Trophoblast cell (in vitro differentiated cells and primary cell): ENCODE results near the gene PHLPP1.

Source experiments
- DNase-seq, 2 donors: peaks; one replicate each; pipeline ENCODE4 v3.0.0-alpha.2; 2016
- H2AFZ ChIP-seq: 2 replicates; pipeline ENCODE4 v1.6.1; 2013; ENCODE audit warnings: low read length, moderate library complexity, mild to moderate bottlenecking; ENCODE audit not compliant: insufficient read depth, poor library complexity
- H2AK5ac ChIP-seq: 2 replicates; pipeline ENCODE4 v1.6.1; 2013; ENCODE audit warnings: mild to moderate bottlenecking, low read length
- H2BK120ac ChIP-seq: 2 replicates; pipeline ENCODE4 v1.6.1; 2013; ENCODE audit warnings: low read length, mild to moderate bottlenecking, moderate library complexity; ENCODE audit not compliant: insufficient read depth, poor library complexity
- H2BK12ac ChIP-seq: 2 replicates; pipeline ENCODE4 v1.6.1; 2013; ENCODE audit warnings: mild to moderate bottlenecking, low read length, moderate library complexity
- H2BK5ac ChIP-seq: 2 replicates; pipeline ENCODE4 v1.6.1; 2013; ENCODE audit warnings: low read length, low read depth, moderate library complexity, mild to moderate bottlenecking; ENCODE audit not compliant: poor library complexity
- H3K14ac ChIP-seq: 2 replicates; pipeline ENCODE4 v1.6.1; 2013; ENCODE audit warnings: mild to moderate bottlenecking, low read length
- H3K18ac ChIP-seq: 2 replicates; pipeline ENCODE4 v1.6.1; 2013; ENCODE audit warnings: mild to moderate bottlenecking, low read length
- H3K23ac ChIP-seq: 2 replicates; pipeline ENCODE4 v1.6.1; 2013; ENCODE audit warnings: low read length
- H3K27ac ChIP-seq: 2 replicates; pipeline ENCODE4 v1.5.1; 2013; ENCODE audit warnings: low read depth, mild to moderate bottlenecking, inconsistent platforms, low read length, moderate library complexity
- H3K27me3 ChIP-seq: 2 replicates; pipeline ENCODE4 v1.6.1; 2013; ENCODE audit warnings: inconsistent platforms, mild to moderate bottlenecking, low read length, moderate library complexity; ENCODE audit not compliant: insufficient read depth
- H3K36me3 ChIP-seq, 2 experiments: 1 replicate in 1 of 2; 2 replicates in 1 of 2; pipeline ENCODE4 v1.6.1; 2013; ENCODE audit warnings: low read length in 2 of 2, mild to moderate bottlenecking in 2 of 2, moderate library complexity in 1 of 2; ENCODE audit not compliant: insufficient read depth in 2 of 2, control insufficient read depth in 1 of 2
- H3K4ac ChIP-seq: 2 replicates; pipeline ENCODE4 v1.6.1; 2013; ENCODE audit warnings: low read depth, mild to moderate bottlenecking, low read length, moderate library complexity
- H3K4me1 ChIP-seq, 2 experiments: 1 replicate in 1 of 2; 2 replicates in 1 of 2; pipeline ENCODE4 v1.6.1; 2013; ENCODE audit warnings: low read length in 2 of 2, mild to moderate bottlenecking in 2 of 2, moderate library complexity in 1 of 2; ENCODE audit not compliant: insufficient read depth in 2 of 2, control insufficient read depth in 1 of 2
- H3K4me2 ChIP-seq: 2 replicates; pipeline ENCODE4 v1.6.1; 2013; ENCODE audit warnings: inconsistent platforms, mild to moderate bottlenecking, low read length, moderate library complexity
- H3K4me3 ChIP-seq: 2 replicates; pipeline ENCODE4 v1.5.1; 2013; ENCODE audit warnings: mild to moderate bottlenecking, low read depth, low read length, inconsistent platforms
- H3K79me1 ChIP-seq: one replicate; pipeline ENCODE4 v1.6.1; 2013; ENCODE audit warnings: low read length
- H3K79me2 ChIP-seq: 2 replicates; pipeline ENCODE4 v1.6.1; 2013; ENCODE audit warnings: low read length, mild to moderate bottlenecking; ENCODE audit not compliant: control insufficient read depth, insufficient read depth, poor library complexity
- H3K9ac ChIP-seq: 2 replicates; pipeline ENCODE4 v1.6.1; 2013; ENCODE audit warnings: mild to moderate bottlenecking, low read length
- H3K9me3 ChIP-seq: 2 replicates; pipeline ENCODE4 v1.6.1; 2013; ENCODE audit warnings: low read depth, mild to moderate bottlenecking, control low read depth, inconsistent platforms, low read length; ENCODE audit not compliant: insufficient read depth
- H4K12ac ChIP-seq: 2 replicates; pipeline ENCODE4 v1.6.1; 2013; ENCODE audit warnings: low read depth, mild to moderate bottlenecking, low read length, moderate library complexity
- H4K8ac ChIP-seq: 2 replicates; pipeline ENCODE4 v1.6.1; 2013; ENCODE audit warnings: low read depth, mild to moderate bottlenecking, low read length, moderate library complexity
- H4K91ac ChIP-seq: one replicate; pipeline ENCODE4 v1.6.1; 2013; ENCODE audit warnings: low read depth, mild to moderate bottlenecking, low read length, moderate library complexity
- WGBS: extraction: QIAGEN DNeasy Blood & Tissue Kit; methylation state at CpG from one replicate; pipeline ENCODE4 v1.1.7; 2013; ENCODE audit warnings: missing lambda C conversion rate; ENCODE audit not compliant: insufficient read length, insufficient coverage; ENCODE audit errors: extremely low coverage; 5-methylcytosine and 5-hydroxymethylcytosine counted together

Gene PHLPP1

GRCh38 chr18:62894681-62895390, 179.5 kb downstream of the PHLPP1 start:
- Histone ChIP-seq H3K4me2 (no peak overlapping the region), H4K91ac (no peak overlapping the region), H3K27me3 (no peaks in the 10 kb centered on the region), H3K4me1 (peaks cover 0 to 2% of the 10 kb centered on the region in 2 experiments), H2AK5ac (no peak overlapping the region), H3K23ac (no peak overlapping the region), H3K36me3 (peaks cover 4 to 10% of the 10 kb centered on the region in 2 experiments), H3K9ac (no peak overlapping the region), H3K79me2 (no peaks in the 10 kb centered on the region), H3K27ac (no peak overlapping the region), H4K8ac (no peak overlapping the region), H2BK5ac (no peak overlapping the region), H3K79me1 (no peaks in the 10 kb centered on the region), H4K12ac (no peak overlapping the region), H3K4me3 (no peak overlapping the region), H2AFZ (no peak overlapping the region), H3K14ac (no peak overlapping the region), H3K9me3 (no peaks in the 10 kb centered on the region), H3K18ac (no peak overlapping the region), H3K4ac (no peak overlapping the region), H2BK12ac (no peak overlapping the region), H2BK120ac (no peak overlapping the region)
- DNase-seq: no peak
- no CpG with 5 or more reads among the region's 6 CpGs for WGBS

- no peak overlapping the region for H3K14ac ChIP-seq
- no peaks in the 10 kb centered on the region for H3K79me1 ChIP-seq
Measured at GRCh38 chr18:62897153-62897552, 181.8 kb downstream of the PHLPP1 start.

GRCh38 chr18:62898359-62898758, 183.0 kb downstream of the PHLPP1 start:
- H3K79me2 ChIP-seq: no peaks in the 10 kb centered on the region
- no peak overlapping the region for H4K8ac ChIP-seq
- H2BK5ac ChIP-seq: no peak overlapping the region
- no peak overlapping the region for H2BK12ac ChIP-seq
- H3K36me3 ChIP-seq: peaks cover 4 to 10% of the 10 kb centered on the region in 2 experiments
- no peak overlapping the region for H2BK120ac ChIP-seq
- no peaks in the 10 kb centered on the region for H3K79me1 ChIP-seq
- H3K4ac ChIP-seq: no peak overlapping the region
- H3K27me3 ChIP-seq: no peaks in the 10 kb centered on the region
- H3K9ac ChIP-seq: no peak overlapping the region
- no peak overlapping the region for H3K18ac ChIP-seq
- no peak overlapping the region for H3K27ac ChIP-seq
- no peak overlapping the region for H4K91ac ChIP-seq
- H3K23ac ChIP-seq: no peak overlapping the region
- no peak overlapping the region for H3K4me2 ChIP-seq
- no peak overlapping the region for H3K4me3 ChIP-seq
- no peak overlapping the region for H2AFZ ChIP-seq
- H2AK5ac ChIP-seq: no peak overlapping the region
- no peak overlapping the region for H4K12ac ChIP-seq
- no peaks in the 10 kb centered on the region for H3K9me3 ChIP-seq
- H3K14ac ChIP-seq: no peak overlapping the region
- WGBS: no CpG with 5 or more reads among the region's 2 CpGs
- peak in 1 of 2 donors; percentile 40 for DNase-seq
- no peaks in the 10 kb centered on the region for H3K4me1 ChIP-seq

More at GRCh38 chr18:62897153-62897552, 181.8 kb downstream of the PHLPP1 start:
- Histone ChIP-seq H3K9ac (no peak overlapping the region), H2AFZ (no peak overlapping the region), H3K4me3 (no peak overlapping the region), H3K4me1 (no peaks in the 10 kb centered on the region), H3K18ac (no peak overlapping the region), H2BK120ac (no peak overlapping the region), H3K4ac (no peak overlapping the region), H2BK12ac (no peak overlapping the region), H4K91ac (no peak overlapping the region), H3K27me3 (no peaks in the 10 kb centered on the region), H3K36me3 (peaks cover 4 to 10% of the 10 kb centered on the region in 2 experiments), H3K4me2 (no peak overlapping the region), H3K9me3 (no peaks in the 10 kb centered on the region), H3K79me2 (no peaks in the 10 kb centered on the region), H2BK5ac (no peak overlapping the region), H4K8ac (no peak overlapping the region), H2AK5ac (no peak overlapping the region), H4K12ac (no peak overlapping the region), H3K27ac (no peak overlapping the region), H3K23ac (no peak overlapping the region)
- no CpG with 5 or more reads among the region's 1 CpG for WGBS
- DNase-seq: no peak

- peaks cover 4 to 12% of the 10 kb centered on the region in 2 experiments for H3K36me3 ChIP-seq
- H3K79me1 ChIP-seq: no peaks in the 10 kb centered on the region
- no peak overlapping the region for H3K4me2 ChIP-seq
- no peak overlapping the region for H3K9ac ChIP-seq
- H4K91ac ChIP-seq: no peak overlapping the region
- H3K27ac ChIP-seq: no peak overlapping the region
- H3K4me3 ChIP-seq: no peak overlapping the region
- H2AFZ ChIP-seq: no peak overlapping the region
- no peak overlapping the region for H2AK5ac ChIP-seq
- DNase-seq: peak in 1 of 2 donors; percentile 16
- H2BK5ac ChIP-seq: no peak overlapping the region
- H3K4ac ChIP-seq: no peak overlapping the region
- H3K9me3 ChIP-seq: no peaks in the 10 kb centered on the region
- no peak overlapping the region for H2BK12ac ChIP-seq
- WGBS: 100% methylated on average over 1 of the region's 5 CpGs
- H3K18ac ChIP-seq: no peak overlapping the region
- no peak overlapping the region for H4K8ac ChIP-seq
- H2BK120ac ChIP-seq: no peak overlapping the region
- H3K23ac ChIP-seq: no peak overlapping the region
- H3K27me3 ChIP-seq: no peaks in the 10 kb centered on the region
- no peak overlapping the region for H3K14ac ChIP-seq
- H3K79me2 ChIP-seq: no peaks in the 10 kb centered on the region
- H4K12ac ChIP-seq: no peak overlapping the region
- no peaks in the 10 kb centered on the region for H3K4me1 ChIP-seq
Measured at GRCh38 chr18:62899534-62899933, 184.2 kb downstream of the PHLPP1 start.
